ES-I3 (cell line): ENCODE measurements around the gene CRYBG3.
A peak's percentile ranks its signal among the peaks of the same experiment; 100 is the strongest.

Experiments
- H3K36me3 ChIP-seq: 2 replicates; pipeline ENCODE4 v1.6.1; 2013; ENCODE audit warnings: mild to moderate bottlenecking, low read length, control low read depth, moderate library complexity; ENCODE audit not compliant: insufficient read depth
- H3K4me1 ChIP-seq: 2 replicates; pipeline ENCODE4 v1.6.1; 2013; ENCODE audit warnings: mild to moderate bottlenecking, control low read depth, low read length; ENCODE audit not compliant: insufficient read depth
- H3K9ac ChIP-seq: 2 replicates; pipeline ENCODE4 v1.6.1; 2013; ENCODE audit warnings: low read depth, mild to moderate bottlenecking, low read length, moderate library complexity
- H3K9me3 ChIP-seq: 2 replicates; pipeline ENCODE4 v1.6.1; 2013; ENCODE audit warnings: mild to moderate bottlenecking, low read length, moderate library complexity; ENCODE audit not compliant: control insufficient read depth, insufficient read depth

The CRYBG3 gene

DNA sequence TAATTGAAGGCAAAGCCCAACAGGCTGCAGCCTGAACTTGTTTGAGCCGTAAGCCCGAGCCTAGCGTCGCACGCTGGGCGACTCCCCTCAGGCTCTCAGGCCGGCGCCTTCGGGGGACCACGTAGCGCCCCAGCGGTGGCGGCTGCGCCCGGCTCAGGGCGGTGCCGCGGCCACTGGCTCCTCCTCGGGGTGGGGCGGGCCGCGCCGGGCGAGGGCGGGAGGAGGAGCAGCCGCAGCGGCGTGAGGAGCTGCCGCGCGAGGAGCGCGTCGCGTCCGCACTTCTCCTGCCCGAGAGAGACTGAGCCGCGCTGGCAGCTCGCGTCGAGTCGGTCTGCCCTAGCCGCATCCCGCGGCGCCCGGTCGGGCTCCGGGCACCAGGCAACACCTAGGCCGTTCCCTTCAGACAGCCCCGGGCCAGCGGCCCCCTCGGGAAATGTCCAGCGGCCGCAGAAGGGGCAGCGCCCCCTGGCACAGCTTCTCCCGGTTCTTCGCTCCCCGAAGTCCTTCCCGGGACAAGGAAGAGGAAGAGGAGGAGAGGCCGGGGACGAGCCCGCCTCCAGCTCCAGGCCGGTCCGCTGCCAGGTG lies at the start of gene CRYBG3:
TSS of gene CRYBG3 (plus strand) at position 238 of the 585 bp plus-strand sequence. CDS start at position 434, 196 bp downstream.
- H3K9me3 ChIP-seq: no peaks in the 10 kb centered on the region
- H3K9ac ChIP-seq: peak within 1 kb of the TSS; percentile 93
- H3K36me3 ChIP-seq: no peaks in the 10 kb centered on the region
- H3K4me1 ChIP-seq: 0 out of 2 replicates have a peak, but pooled peaks cover 4% of the 10 kb centered on the region

DNA sequence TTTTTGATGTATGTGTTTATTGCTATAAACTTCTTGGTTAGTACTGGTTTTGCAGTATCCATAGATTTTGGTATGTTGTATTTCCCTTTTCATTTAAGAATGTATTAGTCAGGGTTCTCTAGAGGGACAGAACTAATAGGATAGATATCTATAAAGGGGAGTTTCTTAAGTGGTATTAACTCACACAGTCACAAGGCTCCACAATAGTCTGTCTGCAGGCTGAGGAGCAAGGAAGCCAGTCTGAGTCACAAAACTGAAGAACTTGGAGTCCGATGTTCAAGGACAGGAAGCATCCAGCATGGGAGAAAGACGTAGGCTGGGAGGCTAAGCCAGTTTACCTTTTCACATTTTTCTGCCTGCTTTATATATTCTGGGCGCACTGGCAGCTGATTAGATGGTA lies 48.9 kb upstream of the CRYBG3 start:
- Histone ChIP-seq H3K9me3 (0 out of 2 replicates have a peak, but pooled peaks cover 2% of the 10 kb centered on the region), H3K9ac (no peak overlapping the region), H3K4me1 (no peaks in the 10 kb centered on the region), H3K36me3 (no peaks in the 10 kb centered on the region)

DNA sequence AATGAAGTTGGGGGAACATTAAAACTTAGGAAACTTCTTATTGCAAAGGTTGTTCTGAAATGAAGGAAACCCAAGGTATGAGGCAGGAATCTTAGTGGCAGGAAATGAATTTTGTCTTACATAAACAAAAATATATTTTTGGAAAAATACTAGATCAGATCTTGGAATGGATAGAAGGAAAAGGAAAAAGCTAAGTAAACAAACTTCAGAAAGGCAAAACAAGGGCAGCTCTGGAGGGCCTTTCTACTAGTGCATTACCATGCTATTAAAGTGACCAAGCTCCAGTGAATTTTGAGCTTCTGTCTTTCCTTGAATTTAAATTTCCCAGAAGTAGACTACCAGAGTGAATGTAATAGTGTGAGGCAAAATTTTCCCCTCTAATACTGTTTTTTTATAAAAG lies 43.7 kb upstream of the CRYBG3 start:
- H3K4me1 ChIP-seq: no peaks in the 10 kb centered on the region
- no peak overlapping the region for H3K9ac ChIP-seq
- no peaks in the 10 kb centered on the region for H3K9me3 ChIP-seq
- no peaks in the 10 kb centered on the region for H3K36me3 ChIP-seq

DNA sequence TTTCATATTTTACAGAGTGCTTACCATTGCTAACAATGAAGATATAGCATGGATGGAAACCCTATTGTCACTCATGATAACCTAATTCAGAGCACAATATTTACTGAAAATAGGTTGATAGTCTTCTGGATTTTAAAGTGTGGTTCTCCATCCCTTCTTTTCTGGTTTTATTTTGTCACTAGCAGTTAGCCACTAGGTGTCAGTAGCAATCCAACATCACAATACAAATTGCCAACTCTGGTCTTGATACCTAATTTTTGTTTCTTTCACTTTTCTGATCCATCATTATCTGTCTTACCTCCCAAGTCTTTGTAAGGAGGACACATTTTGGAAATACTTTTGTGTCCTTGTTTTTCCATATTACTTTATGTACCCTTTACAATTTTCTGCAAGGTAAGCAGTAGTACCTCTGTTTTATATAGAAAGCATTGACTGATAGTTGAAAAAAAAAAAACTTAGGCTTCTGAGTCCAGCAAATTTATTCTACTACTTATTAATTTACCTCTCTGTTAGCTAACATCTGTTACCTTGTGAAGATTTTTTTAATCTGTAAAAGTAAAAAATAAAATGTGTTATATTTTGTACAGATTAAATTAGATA lies 28.3 kb upstream of the CRYBG3 start:
- Histone ChIP-seq H3K9me3 (no peaks in the 10 kb centered on the region), H3K4me1 (no peaks in the 10 kb centered on the region), H3K36me3 (no peaks in the 10 kb centered on the region), H3K9ac (no peak overlapping the region)

DNA sequence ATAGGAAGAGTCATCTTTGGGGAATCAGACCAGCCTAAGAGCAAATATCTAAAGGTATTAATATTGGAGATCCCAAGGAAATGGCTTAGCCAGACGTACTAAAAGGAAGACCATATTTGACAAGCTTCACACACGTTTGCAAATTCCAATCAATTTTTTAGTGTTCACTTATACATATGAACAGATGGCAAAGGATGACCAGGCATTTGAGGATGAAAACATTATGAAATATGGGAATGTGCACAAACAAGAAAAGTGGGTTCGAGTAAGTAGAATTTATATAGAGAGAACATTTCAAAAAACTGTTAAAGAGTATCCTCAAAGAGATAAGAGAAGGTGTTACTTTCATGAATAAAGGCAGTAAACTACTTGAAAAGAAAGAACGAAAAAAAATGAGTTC lies 25.9 kb upstream of the CRYBG3 start:
- Histone ChIP-seq H3K4me1 (no peaks in the 10 kb centered on the region), H3K36me3 (no peaks in the 10 kb centered on the region), H3K9ac (no peak overlapping the region), H3K9me3 (no peaks in the 10 kb centered on the region)

DNA sequence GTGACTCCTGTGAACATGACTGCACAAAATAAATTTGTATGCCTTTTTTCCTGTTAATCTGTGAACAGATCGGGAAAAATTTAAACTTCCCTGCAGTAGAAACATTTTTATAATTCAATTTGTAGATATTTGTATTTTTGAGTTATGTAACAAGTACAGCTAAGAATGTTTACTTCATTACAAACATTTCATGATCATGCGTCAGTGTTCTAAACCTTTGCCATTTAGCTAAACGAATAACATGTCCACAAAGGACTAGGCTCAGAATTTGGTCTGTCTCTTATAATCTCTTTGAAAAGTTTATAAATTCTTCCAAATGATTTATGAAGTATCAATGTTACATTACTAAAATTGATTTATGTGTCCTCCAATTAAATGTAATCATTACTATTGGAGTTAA lies 17.3 kb upstream of the CRYBG3 start:
- H3K9me3 ChIP-seq: no peaks in the 10 kb centered on the region
- no peaks in the 10 kb centered on the region for H3K36me3 ChIP-seq
- H3K4me1 ChIP-seq: no peaks in the 10 kb centered on the region
- no peak overlapping the region for H3K9ac ChIP-seq

DNA sequence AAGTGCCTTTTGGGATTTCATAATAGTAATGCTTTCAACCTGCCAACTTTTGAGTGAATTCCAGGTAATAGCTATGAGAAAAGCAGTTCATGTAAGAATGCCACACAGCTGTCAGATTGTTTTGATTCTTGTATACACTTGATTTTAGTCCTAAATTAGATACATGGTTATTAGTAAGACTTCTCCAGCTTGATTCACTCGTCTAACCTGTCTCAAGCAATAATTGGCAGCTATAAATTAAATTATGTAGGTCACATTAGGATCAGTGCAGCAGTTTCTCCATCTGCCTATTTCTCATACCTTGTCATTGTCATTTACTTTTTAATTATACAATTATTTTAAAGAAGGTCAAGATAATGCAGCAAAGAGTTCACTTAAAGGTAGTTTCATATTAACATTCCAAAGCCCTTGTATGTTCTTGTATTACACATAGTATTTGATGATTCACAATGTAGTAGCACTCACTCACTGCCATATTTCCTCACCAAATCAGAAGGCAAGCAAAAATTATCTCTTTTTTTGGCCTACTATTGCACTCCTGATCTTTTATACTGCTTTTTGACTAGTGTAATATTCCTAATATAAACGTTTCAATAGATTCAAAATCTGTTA lies 10.9 kb upstream of the CRYBG3 start:
- H3K9ac ChIP-seq: no peak overlapping the region
- no peaks in the 10 kb centered on the region for H3K9me3 ChIP-seq
- H3K36me3 ChIP-seq: no peaks in the 10 kb centered on the region
- H3K4me1 ChIP-seq: no peaks in the 10 kb centered on the region

DNA sequence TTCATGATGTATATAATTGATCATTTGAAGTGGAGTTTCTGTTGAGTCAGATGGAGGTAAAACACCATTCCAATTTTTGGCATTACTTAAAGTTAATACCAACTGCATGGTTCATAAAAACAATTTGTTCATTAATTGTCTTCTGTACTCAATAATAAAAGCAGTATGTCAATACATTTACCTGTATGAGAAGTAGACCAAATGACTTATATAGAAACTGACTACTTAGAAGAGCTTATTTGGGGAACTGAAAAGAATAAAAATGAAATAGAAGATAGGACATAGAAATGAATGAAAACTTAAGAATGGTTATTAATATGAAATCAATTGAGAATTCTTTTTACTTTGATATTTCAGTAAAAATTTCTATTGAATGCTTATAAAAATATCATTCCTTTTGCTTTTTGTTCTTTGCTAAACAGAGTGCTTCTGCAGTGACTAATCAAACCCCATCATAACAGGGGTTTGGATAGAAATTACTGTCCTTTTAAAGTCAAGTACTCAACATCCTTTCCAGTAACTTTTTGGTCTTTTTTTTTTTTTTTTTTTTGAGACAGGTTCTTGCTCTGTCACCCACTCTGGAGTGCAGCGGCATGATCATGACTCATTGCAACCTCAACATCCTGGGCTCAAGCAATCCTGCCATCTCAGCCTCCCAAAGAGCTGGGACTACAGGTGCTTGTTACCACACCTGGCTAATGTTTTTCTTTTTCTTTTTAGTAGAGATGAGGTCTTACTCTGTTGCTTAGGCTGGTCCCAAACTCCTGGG lies 6.5 kb upstream of the CRYBG3 start:
- Histone ChIP-seq H3K4me1 (no peaks in the 10 kb centered on the region), H3K9me3 (no peaks in the 10 kb centered on the region), H3K36me3 (no peaks in the 10 kb centered on the region), H3K9ac (no peak overlapping the region)

DNA sequence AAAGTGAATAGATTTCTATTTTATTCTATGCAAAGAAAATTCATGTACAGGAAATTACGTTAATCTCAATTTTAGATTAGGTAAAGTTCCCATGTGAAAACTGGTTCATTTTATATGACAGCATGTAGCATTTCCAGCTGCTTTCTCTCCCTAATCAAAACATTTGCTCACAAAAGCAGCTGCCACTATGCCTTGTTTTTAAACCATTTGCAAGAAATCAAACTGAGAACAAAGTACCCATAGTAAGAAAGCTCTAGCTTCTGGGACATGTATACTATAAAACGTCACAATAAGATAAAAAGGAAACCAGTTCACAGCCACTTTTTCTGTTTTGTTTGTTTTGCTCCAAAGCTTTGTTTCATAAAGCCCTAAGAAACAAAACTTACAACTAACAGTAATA lies 5.0 kb upstream of the CRYBG3 start:
- Histone ChIP-seq H3K9me3 (no peaks in the 10 kb centered on the region), H3K4me1 (no peaks in the 10 kb centered on the region), H3K36me3 (no peaks in the 10 kb centered on the region), H3K9ac (no peak overlapping the region)

DNA sequence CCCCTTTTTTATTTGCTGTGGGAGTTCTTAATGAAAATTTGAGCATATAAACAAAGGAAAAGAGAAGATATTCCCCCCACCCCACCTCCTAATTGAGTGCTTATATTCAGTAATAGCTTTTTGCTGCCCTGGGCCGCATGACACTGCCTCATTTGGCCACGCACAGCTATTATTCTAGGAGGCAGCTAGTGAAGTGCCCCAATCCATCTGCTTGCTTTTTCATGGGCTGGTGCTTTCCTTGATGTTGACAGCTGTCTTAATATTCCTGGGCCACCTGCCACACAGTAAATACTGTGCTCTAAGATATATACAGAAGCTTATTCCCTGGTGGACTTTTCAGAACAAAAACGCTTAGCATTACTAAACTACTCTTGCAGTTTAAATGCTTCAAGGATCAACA lies 3.8 kb upstream of the CRYBG3 start:
- no peaks in the 10 kb centered on the region for H3K9me3 ChIP-seq
- no peaks in the 10 kb centered on the region for H3K4me1 ChIP-seq
- no peak overlapping the region for H3K9ac ChIP-seq
- H3K36me3 ChIP-seq: no peaks in the 10 kb centered on the region

DNA sequence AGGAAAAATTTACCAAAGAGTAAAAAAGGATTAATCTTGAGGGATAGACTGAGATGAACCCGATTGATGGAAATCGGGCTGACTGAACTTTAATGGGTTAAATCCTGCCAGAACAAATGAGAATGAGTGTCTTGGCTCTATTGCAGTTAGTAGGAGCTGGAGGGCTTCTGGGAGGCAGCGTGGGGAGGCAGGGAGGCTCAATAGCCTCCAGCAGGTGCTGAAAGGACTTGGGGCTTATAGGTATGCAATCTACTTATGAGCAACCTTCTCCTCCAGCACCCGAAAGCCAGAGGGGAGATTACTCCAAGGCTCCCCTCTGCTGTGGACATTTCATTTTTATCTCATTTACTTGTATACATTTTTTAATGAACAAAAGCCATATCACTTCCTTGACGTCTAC lies 1.0 kb upstream of the CRYBG3 start:
- H3K9me3 ChIP-seq: no peaks in the 10 kb centered on the region
- 0 out of 2 replicates have a peak, but pooled peaks cover 4% of the 10 kb centered on the region for H3K4me1 ChIP-seq
- H3K9ac ChIP-seq: peak overlapping the region; percentile 93; the same call in 1 of the 2 replicates
- H3K36me3 ChIP-seq: no peaks in the 10 kb centered on the region

DNA sequence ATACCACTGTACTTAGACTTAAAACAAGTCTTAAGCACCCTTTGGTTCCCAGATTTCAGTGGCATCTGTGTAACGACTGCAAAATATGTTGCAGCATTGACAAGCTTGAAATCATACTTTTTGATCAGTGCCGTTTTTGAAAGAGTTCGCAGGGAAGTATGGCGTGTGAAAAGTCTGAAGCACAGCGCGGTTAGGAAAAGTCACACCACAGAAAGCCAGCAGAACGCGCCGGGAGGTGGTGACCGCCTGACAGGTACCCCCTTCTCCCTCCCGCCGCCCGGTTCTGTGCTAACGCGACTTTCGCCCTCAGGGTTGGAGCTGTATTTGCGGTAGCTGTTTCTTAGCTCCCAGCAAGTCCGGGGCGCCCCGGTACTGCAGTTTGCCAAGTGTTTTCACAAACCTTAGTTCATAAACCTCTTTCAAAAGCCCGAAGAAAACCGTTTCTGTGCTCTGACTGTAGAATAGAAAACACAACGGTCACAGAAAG lies 481 bp upstream of the CRYBG3 start:
- Histone ChIP-seq H3K4me1 (0 out of 2 replicates have a peak, but pooled peaks cover 4% of the 10 kb centered on the region), H3K36me3 (no peaks in the 10 kb centered on the region), H3K9me3 (no peaks in the 10 kb centered on the region), H3K9ac (peak overlapping the region; percentile 93)

DNA sequence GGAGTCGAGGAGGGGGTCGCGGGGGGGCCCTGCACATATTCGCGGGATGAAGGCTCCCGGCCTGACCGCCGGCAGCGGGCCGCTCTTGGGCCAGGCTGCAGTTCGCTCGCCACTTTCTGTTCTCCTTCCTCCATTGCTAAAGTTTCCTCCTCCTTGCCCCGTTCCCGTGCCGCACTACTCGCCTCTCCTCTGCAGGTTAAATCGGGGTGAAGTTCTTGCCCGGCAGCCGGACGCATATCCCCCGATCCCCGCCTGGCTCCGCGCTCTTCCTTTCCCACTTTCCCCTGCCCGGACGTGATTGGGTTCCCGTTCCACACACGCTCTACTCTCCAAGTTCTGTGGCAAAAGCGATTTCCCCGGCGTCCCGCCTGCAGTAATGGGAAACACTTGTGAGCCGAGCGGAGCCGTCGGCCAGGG lies 556 bp downstream of the CRYBG3 start:
- Histone ChIP-seq H3K9ac (peak overlapping the region; percentile 93), H3K4me1 (0 out of 2 replicates have a peak, but pooled peaks cover 4% of the 10 kb centered on the region), H3K36me3 (no peaks in the 10 kb centered on the region), H3K9me3 (no peaks in the 10 kb centered on the region)
